Mucosa of descending colon (tissue), 3 donors: Measurements from ENCODE around the gene HIPK4. TPM values are rescaled to one million over a fixed set of nuclear protein-coding genes. Genes with fewer than 3 reads are reported as not detected.
"Not testable (repeated sequence)": the region's sequence is repeated elsewhere in the genome, so short reads cannot be mapped to it uniquely, and the experiment has no call there.

Experiments
- ATAC-seq: fragments of 200-7000 bp; cut with Tn5 transposase; one replicate; pipeline ENCODE4 v1.9.1; 2020; ENCODE audit warnings: mild to moderate bottlenecking, moderate library complexity
- DNase-seq, 3 donors: peaks; one replicate each; pipeline ENCODE4 v3.0.0-alpha.2; 2020
- H3K36me3 ChIP-seq: fragments of 200-600 bp; one replicate; pipeline ENCODE4 v1.8.0; 2021; ENCODE audit warnings: low read depth, mild to moderate bottlenecking
- H3K4me1 ChIP-seq: fragments of 200-600 bp; one replicate; pipeline ENCODE4 v1.8.0; 2021; ENCODE audit warnings: low read depth, mild to moderate bottlenecking
- H3K4me3 ChIP-seq: fragments of 200-600 bp; one replicate; pipeline ENCODE4 v1.8.0; 2021; ENCODE audit warnings: mild to moderate bottlenecking
- H3K9me3 ChIP-seq: fragments of 200-600 bp; one replicate; pipeline ENCODE4 v1.8.0; 2021; ENCODE audit warnings: mild to moderate bottlenecking
- CTCF ChIP-seq: fragments of 200-600 bp; IDR thresholded peaks from one replicate; pipeline ENCODE4 v1.8.0; 2022; ENCODE audit warnings: antibody characterized with exemption, mild to moderate bottlenecking
- intact Hi-C, 2 donors: fragments of 100-400 bp; cut with DNase I in 1 of 2; cut with micrococcal nuclease in 1 of 2; formaldehyde crosslinking; loops; one replicate each; pipeline versions ENCODE4 v1.11.0 to v1.11.1; 2022; cut with DNase I, micrococcal nuclease
- total RNA-seq, 3 donors: library from RNA; stranded (reverse); fragmentation: NEBNext Ultra II Directional in 2 of 3; extraction: Animal tissue kit (Norgen Biotek cat#: 25700) in 2 of 3; gene quantifications; one replicate each; pipeline versions ENCODE4 v1.2.1 to v1.2.4, GENCODE V29; 2021 to 2023
- donor health status: DM: no; HTN: no; CAD: no; lungs with moderate emphysema.
- donor health status: DM: no; HTN: no; CAD: no.
- donor health status: DM: no; HTN: yes; CAD: no.

HIPK4 gene
- total RNA-seq, 3 donors from 2014 or later, result 0.19 TPM; not detected in 2

- no peak within 1 kb of the TSS for H3K4me3 ChIP-seq
- ATAC-seq (no peak), DNase-seq (no peak)
- intact Hi-C loops, result no loop called here
- H3K9me3 ChIP-seq, result no peaks in the 10 kb centered on the region
- H3K36me3 ChIP-seq, result no peaks in the 10 kb centered on the region
- H3K4me1 ChIP-seq, result no peaks in the 10 kb centered on the region
- no peak for TF ChIP-seq CTCF
Measured at GRCh38 chr19:40413291-40413845, 23.4 kb upstream of the HIPK4 start, which contains the start of gene PRX. Gene PRX, minus strand, starts transcription at chr19:40413378. Its CDS starts 5,446 bp downstream, at chr19:40407932.

DNA sequence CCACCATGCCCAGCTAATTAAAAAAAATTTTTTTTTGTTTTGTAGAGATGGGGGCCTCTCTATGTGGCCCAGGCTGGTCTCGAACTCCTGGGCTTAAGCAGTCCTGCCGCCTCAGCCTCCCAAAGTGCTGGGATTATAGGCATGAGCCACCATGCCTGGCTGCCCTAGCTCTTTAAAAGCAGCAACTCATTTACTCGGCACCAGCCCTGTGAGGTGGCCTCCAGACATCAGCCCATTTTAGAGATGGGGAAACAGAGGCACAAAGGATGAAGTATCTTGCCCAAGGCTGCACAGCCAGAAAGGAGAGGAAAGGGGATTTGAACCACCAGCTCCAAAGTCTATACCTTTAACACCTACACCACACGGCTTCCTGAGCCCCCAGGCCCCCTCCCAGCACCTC is 22.9 kb upstream of the HIPK4 start:
- DNase-seq, result no peak
- Histone ChIP-seq H3K9me3 (no peaks in the 10 kb centered on the region), H3K36me3 (no peaks in the 10 kb centered on the region), H3K4me1 (peaks cover 3% of the 10 kb centered on the region), H3K4me3 (no peak overlapping the region)
- ATAC-seq, result no peak
- intact Hi-C loops, result no loop called here
- no peak for TF ChIP-seq CTCF

DNA sequence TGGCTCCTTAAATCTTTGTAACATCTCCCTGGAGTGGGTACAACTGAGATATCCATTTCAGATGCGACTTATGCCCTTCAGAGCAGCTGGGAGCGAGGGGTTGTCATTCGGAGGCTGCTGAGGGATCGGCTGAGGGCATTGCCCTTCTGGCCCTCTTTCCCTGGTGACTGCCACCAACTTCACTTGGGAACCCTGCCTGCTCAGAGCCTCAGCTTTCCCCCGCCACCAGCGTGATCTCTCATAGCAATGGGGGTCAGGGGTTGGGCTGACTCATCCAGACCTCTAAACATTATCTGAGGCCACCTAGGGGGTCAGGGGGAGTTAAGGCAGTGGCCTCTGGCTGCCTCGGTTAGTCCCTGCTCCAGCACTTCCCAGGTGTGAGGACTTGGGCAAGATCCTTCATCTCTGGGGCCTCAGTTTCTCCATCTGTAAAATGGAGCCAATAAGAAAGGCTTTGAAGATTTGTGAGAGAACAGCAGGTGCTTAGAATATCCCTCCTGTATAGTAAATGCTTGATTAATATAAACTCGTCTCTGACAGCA is 22.0 kb upstream of the HIPK4 start:
- ATAC-seq (no peak), DNase-seq (no peak)
- intact Hi-C loops, result no loop called here
- Histone ChIP-seq H3K4me1 (peaks cover 5% of the 10 kb centered on the region), H3K9me3 (no peaks in the 10 kb centered on the region), H3K4me3 (no peak overlapping the region), H3K36me3 (no peaks in the 10 kb centered on the region)
- TF ChIP-seq CTCF, result no peak

DNA sequence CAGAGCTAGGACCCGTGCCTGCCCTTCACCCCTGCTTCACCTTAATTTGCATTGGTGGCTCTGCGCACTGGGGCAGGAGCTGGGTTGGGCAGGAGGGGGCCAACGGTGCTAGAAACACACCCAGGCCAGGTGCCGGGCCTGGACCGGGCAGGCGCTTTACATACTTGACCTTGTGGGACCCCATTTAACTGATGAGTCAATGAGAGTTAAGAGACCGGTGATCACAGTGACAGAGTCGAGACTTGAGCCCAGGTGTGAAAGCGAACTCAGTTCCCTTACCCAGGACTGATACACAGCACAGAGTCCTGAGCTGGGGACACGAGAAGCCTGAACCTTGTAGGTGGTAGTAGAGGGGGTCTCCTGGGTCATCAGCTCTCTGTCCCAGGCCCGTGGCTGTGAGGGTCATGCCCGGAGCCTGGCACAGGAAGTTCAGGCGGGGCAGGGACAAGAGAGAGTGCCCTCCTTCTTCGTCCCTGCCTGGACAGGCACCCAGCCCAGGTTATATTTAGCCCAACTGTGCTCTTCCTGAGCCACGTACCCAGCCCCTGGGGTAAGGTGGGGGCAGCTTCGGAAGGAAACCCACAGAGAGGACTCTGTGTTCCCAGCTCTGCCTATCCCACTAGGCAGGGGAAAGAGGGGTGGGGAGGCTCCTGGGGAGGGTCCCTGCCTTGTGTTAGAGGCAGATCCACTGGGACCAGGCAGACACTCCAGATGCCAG is 21.3 kb upstream of the HIPK4 start:
- Histone ChIP-seq H3K9me3 (no peaks in the 10 kb centered on the region), H3K36me3 (no peaks in the 10 kb centered on the region), H3K4me1 (peaks cover 5% of the 10 kb centered on the region), H3K4me3 (no peak overlapping the region)
- DNase-seq (no peak), ATAC-seq (peak; percentile 29)
- intact Hi-C loops, result no loop called here
- no peak for TF ChIP-seq CTCF

- Histone ChIP-seq H3K4me1 (peaks cover 5% of the 10 kb centered on the region), H3K4me3 (no peak overlapping the region), H3K36me3 (no peaks in the 10 kb centered on the region), H3K9me3 (no peaks in the 10 kb centered on the region)
- no peak for TF ChIP-seq CTCF
- intact Hi-C loops, result no loop called here
- no peak for ATAC-seq
- DNase-seq, result no peak
Measured at GRCh38 chr19:40410030-40410389, 20.0 kb upstream of the HIPK4 start.

- DNase-seq, intact Hi-C loops, H3K4me3 ChIP-seq, H3K4me1 ChIP-seq, ATAC-seq, H3K36me3 ChIP-seq, H3K9me3 ChIP-seq: not testable (repeated sequence)
Measured at GRCh38 chr19:40408598-40408925, 18.6 kb upstream of the HIPK4 start.
